ENCODE results near the gene CYB5R3.

DNA sequence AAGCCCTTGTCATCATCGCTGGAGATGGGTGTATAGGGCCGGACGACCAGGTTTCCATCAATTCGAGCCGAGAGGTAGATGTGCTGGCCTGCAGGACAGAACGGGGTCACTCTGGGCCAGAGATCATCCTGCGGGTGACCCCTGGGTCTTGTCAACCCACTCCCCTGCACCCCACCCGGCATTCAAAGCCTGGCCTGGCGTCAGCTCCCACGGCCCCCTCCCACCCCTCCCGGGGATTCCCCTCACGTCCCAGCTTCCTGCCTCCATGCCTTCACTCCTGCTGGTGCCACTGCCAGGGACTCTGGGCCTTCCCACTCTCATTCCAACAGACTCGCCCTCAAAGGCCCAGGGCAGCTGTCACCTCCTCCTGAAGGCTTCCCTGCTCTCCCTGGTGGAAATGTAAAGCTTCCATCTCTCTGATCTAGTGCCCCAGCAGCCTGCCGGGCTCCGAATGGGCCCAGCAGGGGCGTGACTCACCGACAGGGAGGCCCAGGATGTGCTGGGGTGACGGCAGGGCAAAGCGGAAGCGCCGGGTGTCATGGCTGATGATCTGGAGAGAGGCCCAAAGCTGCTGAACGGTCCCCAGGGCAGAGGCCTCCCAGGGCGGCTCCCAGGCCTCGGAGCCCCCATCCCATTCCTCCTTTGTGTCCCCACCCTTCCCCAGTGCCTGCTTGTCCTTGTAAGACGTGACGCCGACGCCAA, 18.1 kb downstream of the CYB5R3 start:
- TF ChIP-seq, protein P1, sequence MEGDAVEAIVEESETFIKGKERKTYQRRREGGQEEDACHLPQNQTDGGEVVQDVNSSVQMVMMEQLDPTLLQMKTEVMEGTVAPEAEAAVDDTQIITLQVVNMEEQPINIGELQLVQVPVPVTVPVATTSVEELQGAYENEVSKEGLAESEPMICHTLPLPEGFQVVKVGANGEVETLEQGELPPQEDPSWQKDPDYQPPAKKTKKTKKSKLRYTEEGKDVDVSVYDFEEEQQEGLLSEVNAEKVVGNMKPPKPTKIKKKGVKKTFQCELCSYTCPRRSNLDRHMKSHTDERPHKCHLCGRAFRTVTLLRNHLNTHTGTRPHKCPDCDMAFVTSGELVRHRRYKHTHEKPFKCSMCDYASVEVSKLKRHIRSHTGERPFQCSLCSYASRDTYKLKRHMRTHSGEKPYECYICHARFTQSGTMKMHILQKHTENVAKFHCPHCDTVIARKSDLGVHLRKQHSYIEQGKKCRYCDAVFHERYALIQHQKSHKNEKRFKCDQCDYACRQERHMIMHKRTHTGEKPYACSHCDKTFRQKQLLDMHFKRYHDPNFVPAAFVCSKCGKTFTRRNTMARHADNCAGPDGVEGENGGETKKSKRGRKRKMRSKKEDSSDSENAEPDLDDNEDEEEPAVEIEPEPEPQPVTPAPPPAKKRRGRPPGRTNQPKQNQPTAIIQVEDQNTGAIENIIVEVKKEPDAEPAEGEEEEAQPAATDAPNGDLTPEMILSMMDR (IDR thresholded peaks at IDR 0.05) = no peak
- no peak for TF ChIP-seq ZFX (IDR thresholded peaks at IDR 0.05; ENCODE audit: borderline replicate concordance)

All from 22Rv1 (cell line).